VCaP (cell line): ENCODE results near the gene PTPRU.

Experiments
- H3K27ac ChIP-seq: fragments of 450-650 bp; 2 replicates; pipeline ENCODE4 v1.5.1; 2017
- CTCF ChIP-seq: fragments of 450-650 bp; conservative IDR thresholded peaks from 2 replicates; pipeline ENCODE4 v1.5.1; 2017; ENCODE audit warnings: mild to moderate bottlenecking, moderate library complexity

Gene PTPRU

GRCh38 chr1:29255134-29255666, 18.9 kb downstream of the PTPRU start:
- TF ChIP-seq CTCF, result no peak

GRCh38 chr1:29256394-29256793, 20.1 kb downstream of the PTPRU start:
- no peak overlapping the region for H3K27ac ChIP-seq
- no peak for TF ChIP-seq CTCF

More at GRCh38 chr1:29255134-29255666, 18.9 kb downstream of the PTPRU start:
- H3K27ac ChIP-seq, result no peak overlapping the region

- no peak for TF ChIP-seq CTCF
- no peak overlapping the region for H3K27ac ChIP-seq
These were observed 20.9 kb downstream of the PTPRU start for GRCh38 chr1:29256979-29257804.

GRCh38 chr1:29258189-29258975, 22.1 kb downstream of the PTPRU start:
- TF ChIP-seq CTCF, result no peak
- no peak overlapping the region for H3K27ac ChIP-seq

- peak overlapping the region; percentile 45; the same call in 1 of the 2 replicates for H3K27ac ChIP-seq
- TF ChIP-seq CTCF, result no peak
These were observed 22.9 kb downstream of the PTPRU start for GRCh38 chr1:29258976-29259801.

- peak overlapping the region; percentile 45; the same call in 1 of the 2 replicates for H3K27ac ChIP-seq
- TF ChIP-seq CTCF, result no peak
These were observed 23.6 kb downstream of the PTPRU start for GRCh38 chr1:29259802-29260441.
